ENCODE data around the gene MYO3A.

GRCh38 chr10:25902002-25902401, 32.0 kb upstream of the MYO3A start:
- TF ChIP-seq, protein P1, sequence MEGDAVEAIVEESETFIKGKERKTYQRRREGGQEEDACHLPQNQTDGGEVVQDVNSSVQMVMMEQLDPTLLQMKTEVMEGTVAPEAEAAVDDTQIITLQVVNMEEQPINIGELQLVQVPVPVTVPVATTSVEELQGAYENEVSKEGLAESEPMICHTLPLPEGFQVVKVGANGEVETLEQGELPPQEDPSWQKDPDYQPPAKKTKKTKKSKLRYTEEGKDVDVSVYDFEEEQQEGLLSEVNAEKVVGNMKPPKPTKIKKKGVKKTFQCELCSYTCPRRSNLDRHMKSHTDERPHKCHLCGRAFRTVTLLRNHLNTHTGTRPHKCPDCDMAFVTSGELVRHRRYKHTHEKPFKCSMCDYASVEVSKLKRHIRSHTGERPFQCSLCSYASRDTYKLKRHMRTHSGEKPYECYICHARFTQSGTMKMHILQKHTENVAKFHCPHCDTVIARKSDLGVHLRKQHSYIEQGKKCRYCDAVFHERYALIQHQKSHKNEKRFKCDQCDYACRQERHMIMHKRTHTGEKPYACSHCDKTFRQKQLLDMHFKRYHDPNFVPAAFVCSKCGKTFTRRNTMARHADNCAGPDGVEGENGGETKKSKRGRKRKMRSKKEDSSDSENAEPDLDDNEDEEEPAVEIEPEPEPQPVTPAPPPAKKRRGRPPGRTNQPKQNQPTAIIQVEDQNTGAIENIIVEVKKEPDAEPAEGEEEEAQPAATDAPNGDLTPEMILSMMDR (IDR thresholded peaks at IDR 0.05; ENCODE audit: insufficient read depth, low read depth, low read length), result no peak
- TF ChIP-seq EZH2 (IDR thresholded peaks at IDR 0.05; ENCODE audit: insufficient read depth, low read length), result no peak
